Vagina (tissue), 2 donors: ENCODE measurements around the gene TRMU.
"Not testable (repeated sequence)": the region's sequence is repeated elsewhere in the genome, so short reads cannot be mapped to it uniquely, and the experiment has no call there.

ENCODE experiments used
- CTCF ChIP-seq, 3 experiments: fragments of 450-650 bp in 2 of 3; fragments of 200-600 bp in 1 of 3; sonication (generic) in 1 of 3; IDR thresholded peaks; one replicate each; pipeline ENCODE4 v1.5.1; 2017 to 2019; ENCODE audit warnings: antibody characterized with exemption in 3 of 3, mild to moderate bottlenecking in 2 of 3, moderate library complexity in 2 of 3
- POLR2AphosphoS5 ChIP-seq, 2 donors: sonication (generic); formaldehyde crosslinking; IDR thresholded peaks; one replicate each; pipeline ENCODE4 v1.9.0; 2017; ENCODE audit warnings: antibody characterized with exemption in 2 of 2, mild to moderate bottlenecking in 2 of 2, low read depth in 1 of 2; ENCODE audit not compliant: insufficient read depth in 1 of 2

- not testable (repeated sequence) for TF ChIP-seq POLR2AphosphoS5 (IDR thresholded peaks at IDR 0.05; ENCODE audit: insufficient read depth in 1 of 2, low read depth in 1 of 2); CTCF (IDR thresholded peaks at IDR 0.05)
Observed at GRCh38 chr22:46403880-46404279, 68.4 kb downstream of the TRMU start.
